T-helper 17 cell (primary cell): ENCODE data around the gene POLDIP3. TPM values are rescaled to one million over a fixed set of nuclear protein-coding genes. Genes with fewer than 3 reads are reported as not detected.

Experiments
- ATAC-seq: fragments of 150-1000 bp; cut with Tn5 transposase; 2 replicates; pipeline ENCODE4 v1.10.0; 2021; ENCODE audit warnings: mild to moderate bottlenecking, moderate library complexity
- DNase-seq, 3 donors: peaks; one replicate each; pipeline versions ENCODE4 v3.0.0 to v3.0.0-alpha.2; 2020 to 2021
- H3K9me3 ChIP-seq: one replicate; pipeline ENCODE4 v1.7.0; 2013; ENCODE audit warnings: low read length, mild to moderate bottlenecking; ENCODE audit not compliant: control insufficient read depth, poor library complexity, severe bottlenecking
- H3K27ac Mint-ChIP-seq: one replicate; pipeline ENCODE4 v1.8.0; 2022; ENCODE audit warnings: mild to moderate bottlenecking, moderate library complexity, mixed read lengths
- H3K27me3 Mint-ChIP-seq: one replicate; pipeline ENCODE4 v1.8.0; 2022; ENCODE audit warnings: mixed read lengths
- H3K36me3 Mint-ChIP-seq: one replicate; pipeline ENCODE4 v1.8.0; 2022; ENCODE audit warnings: low read depth, mixed read lengths
- H3K4me1 Mint-ChIP-seq: one replicate; pipeline ENCODE4 v1.8.0; 2022; ENCODE audit warnings: mild to moderate bottlenecking, mixed read lengths
- H3K4me3 Mint-ChIP-seq: one replicate; pipeline ENCODE4 v1.8.0; 2022; ENCODE audit warnings: mild to moderate bottlenecking, moderate library complexity, mixed read lengths
- total RNA-seq, 4 donors: library from RNA in 2 of 4; stranded (reverse) in 2 of 4; gene quantifications; one replicate each; pipeline ENCODE4 v1.2.3 and lab custom pipeline; 2022 to 2026

POLDIP3 gene, protein sequence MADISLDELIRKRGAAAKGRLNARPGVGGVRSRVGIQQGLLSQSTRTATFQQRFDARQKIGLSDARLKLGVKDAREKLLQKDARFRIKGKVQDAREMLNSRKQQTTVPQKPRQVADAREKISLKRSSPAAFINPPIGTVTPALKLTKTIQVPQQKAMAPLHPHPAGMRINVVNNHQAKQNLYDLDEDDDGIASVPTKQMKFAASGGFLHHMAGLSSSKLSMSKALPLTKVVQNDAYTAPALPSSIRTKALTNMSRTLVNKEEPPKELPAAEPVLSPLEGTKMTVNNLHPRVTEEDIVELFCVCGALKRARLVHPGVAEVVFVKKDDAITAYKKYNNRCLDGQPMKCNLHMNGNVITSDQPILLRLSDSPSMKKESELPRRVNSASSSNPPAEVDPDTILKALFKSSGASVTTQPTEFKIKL
- 10 to 100 TPM; 70.3 to 71.2 TPM for total RNA-seq
- total RNA-seq (lab: John Stamatoyannopoulos, UW): 1.2 to 1.4 reads per million in 2 donors

- Mint-ChIP-seq H3K4me1 (peaks cover 41% of the 10 kb centered on the region), H3K4me3 (peak within 1 kb of the TSS; percentile 96), H3K27ac (peak within 1 kb of the TSS; percentile 100), H3K27me3 (no peaks in the 10 kb centered on the region), H3K36me3 (peaks cover 2% of the 10 kb centered on the region)
- ATAC-seq: peak; percentile 75
- no peaks in the 10 kb centered on the region for H3K9me3 ChIP-seq
- peak; percentile 97 to 98 (median 97) for DNase-seq
Observed at GRCh38 chr22:42614312-42615091, at the start of gene POLDIP3. POLDIP3 (minus strand) TSS chr22:42614883; CDS start chr22:42614857, 26 bp downstream.

DNA sequence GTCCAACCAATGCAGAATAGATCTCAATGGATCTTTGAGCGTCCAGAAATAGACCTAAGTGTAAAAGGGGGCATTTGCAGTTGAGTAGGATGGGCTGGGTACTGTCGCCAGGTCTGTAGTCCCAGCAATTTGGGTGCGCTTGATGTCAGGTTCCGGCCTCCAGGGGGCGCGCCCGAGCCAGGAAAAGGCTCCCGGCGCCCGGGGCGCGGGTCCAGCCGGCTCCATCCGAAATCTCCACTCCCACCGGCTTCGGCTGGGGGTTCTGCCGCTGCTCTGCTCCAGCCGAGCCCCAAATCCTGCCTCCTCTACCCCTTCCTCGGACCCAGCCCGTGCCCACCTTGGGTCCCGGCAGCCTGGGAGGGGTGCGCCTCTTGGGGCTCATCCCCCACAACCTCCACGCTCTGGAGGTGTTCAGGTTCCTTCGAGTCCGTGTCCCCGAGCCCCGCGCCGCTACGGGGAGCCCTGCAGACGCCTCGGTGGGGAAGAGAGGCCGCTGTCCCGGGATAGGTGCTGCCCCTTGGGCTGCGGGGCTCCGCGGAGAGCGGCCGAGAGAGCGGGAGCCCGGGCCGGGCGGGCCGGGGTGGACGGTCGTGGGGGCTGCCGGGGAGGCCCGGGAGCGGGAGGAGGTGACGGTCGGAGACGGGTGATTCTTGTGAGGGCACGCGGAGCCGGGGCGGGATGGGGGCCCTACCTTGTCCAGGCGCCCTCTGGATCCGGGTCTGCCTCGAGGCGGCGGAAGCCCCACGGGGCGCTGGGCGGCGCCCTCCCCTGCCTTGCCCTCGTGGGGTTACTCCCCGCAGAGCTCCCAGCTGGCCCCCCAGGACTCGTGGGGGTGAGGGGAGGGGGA is 47.5 kb upstream of the POLDIP3 start:
- peaks cover 11% of the 10 kb centered on the region for H3K4me1 Mint-ChIP-seq
- H3K4me3 Mint-ChIP-seq: peak overlapping the region; percentile 87
- no peaks in the 10 kb centered on the region for H3K27me3 Mint-ChIP-seq
- peak; percentile 80 for ATAC-seq
- H3K36me3 Mint-ChIP-seq: no peaks in the 10 kb centered on the region
- H3K27ac Mint-ChIP-seq: no peak overlapping the region
- DNase-seq: peak; percentile 70 to 84 (median 78)
- H3K9me3 ChIP-seq: no peaks in the 10 kb centered on the region

DNA sequence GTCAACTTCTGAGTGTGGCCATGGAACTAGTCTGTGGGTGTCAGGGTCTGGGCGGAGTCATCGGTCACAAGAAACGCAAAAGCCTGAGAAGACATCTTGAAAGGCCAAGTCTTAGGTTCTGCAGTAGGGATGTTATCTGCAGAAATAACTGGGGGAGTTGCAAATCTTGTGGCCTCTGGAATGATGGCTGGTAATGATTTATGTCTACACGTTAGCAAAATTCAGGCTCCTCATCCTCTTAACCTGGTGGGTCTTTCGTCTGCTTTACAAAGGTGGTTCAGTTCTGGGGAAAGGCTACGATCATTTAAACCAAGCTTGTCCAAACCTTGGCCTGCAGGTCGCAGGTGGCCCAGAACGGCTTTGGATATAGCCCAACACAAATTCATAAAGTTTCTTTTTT is 41.9 kb upstream of the POLDIP3 start:
- H3K4me1 Mint-ChIP-seq: peaks cover 3% of the 10 kb centered on the region
- no peak overlapping the region for H3K27ac Mint-ChIP-seq
- H3K36me3 Mint-ChIP-seq: peaks cover 2% of the 10 kb centered on the region
- H3K9me3 ChIP-seq: no peaks in the 10 kb centered on the region
- H3K4me3 Mint-ChIP-seq: no peak overlapping the region
- ATAC-seq (no peak), DNase-seq (no peak)
- no peaks in the 10 kb centered on the region for H3K27me3 Mint-ChIP-seq

- H3K4me3 Mint-ChIP-seq: peak overlapping the region; percentile 5
- no peaks in the 10 kb centered on the region for H3K9me3 ChIP-seq
- no peaks in the 10 kb centered on the region for H3K27me3 Mint-ChIP-seq
- peaks cover 3% of the 10 kb centered on the region for H3K4me1 Mint-ChIP-seq
- no peak overlapping the region for H3K27ac Mint-ChIP-seq
- peaks cover 2% of the 10 kb centered on the region for H3K36me3 Mint-ChIP-seq
- DNase-seq: no peak
- ATAC-seq: peak; percentile 75
Observed at GRCh38 chr22:42655693-42656092, 41.0 kb upstream of the POLDIP3 start.

DNA sequence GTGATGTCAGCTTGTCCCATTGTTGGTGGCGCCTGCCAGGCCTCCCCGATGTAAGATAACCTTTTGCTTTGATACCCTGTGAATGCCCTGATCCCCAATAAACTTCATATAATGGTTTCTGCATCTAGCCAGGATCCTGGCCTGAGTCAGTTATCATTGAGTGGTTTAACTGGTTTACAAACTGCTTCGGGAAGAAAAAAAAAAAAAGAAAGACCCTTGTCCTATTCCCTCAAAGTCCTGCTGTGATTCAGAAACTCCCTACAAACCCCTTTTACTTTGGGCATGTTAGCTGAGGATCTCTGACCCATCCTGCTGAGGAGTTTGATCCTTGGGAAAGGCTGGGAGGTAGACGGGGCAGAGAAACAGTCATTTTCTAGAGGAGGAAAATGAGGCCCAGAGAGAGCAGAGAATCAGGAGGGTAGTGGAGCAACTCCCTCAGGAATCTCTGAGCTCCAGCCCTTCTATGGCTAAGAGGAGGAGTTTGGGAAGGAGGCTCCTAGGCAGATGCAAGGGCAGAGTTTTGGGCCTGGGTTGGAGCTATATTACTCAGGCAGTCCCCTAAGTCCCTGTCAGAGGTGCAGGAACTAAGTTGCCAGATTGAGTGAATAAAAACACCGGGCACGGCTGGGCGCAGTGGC is 39.9 kb upstream of the POLDIP3 start:
- no peak overlapping the region for H3K27ac Mint-ChIP-seq
- no peak for DNase-seq
- peaks cover 2% of the 10 kb centered on the region for H3K36me3 Mint-ChIP-seq

GRCh38 chr22:42653999-42654398 is 39.3 kb upstream of the POLDIP3 start:
- no peaks in the 10 kb centered on the region for H3K9me3 ChIP-seq
- ATAC-seq: no peak
- peaks cover 2% of the 10 kb centered on the region for H3K36me3 Mint-ChIP-seq
- H3K27ac Mint-ChIP-seq: no peak overlapping the region
- DNase-seq: no peak
- no peaks in the 10 kb centered on the region for H3K27me3 Mint-ChIP-seq
- peaks cover 3% of the 10 kb centered on the region for H3K4me1 Mint-ChIP-seq
- no peak overlapping the region for H3K4me3 Mint-ChIP-seq

More for the DNA sequence above, 39.9 kb upstream of the POLDIP3 start:
- ATAC-seq: no peak
- Mint-ChIP-seq H3K4me3 (no peak overlapping the region), H3K27me3 (no peaks in the 10 kb centered on the region), H3K4me1 (peaks cover 3% of the 10 kb centered on the region)
- no peaks in the 10 kb centered on the region for H3K9me3 ChIP-seq

- Mint-ChIP-seq H3K27me3 (no peaks in the 10 kb centered on the region), H3K36me3 (peaks cover 4% of the 10 kb centered on the region), H3K4me1 (peaks cover 13% of the 10 kb centered on the region), H3K27ac (peak overlapping the region; percentile 89), H3K4me3 (no peak overlapping the region)
- H3K9me3 ChIP-seq: no peaks in the 10 kb centered on the region
- DNase-seq (no peak), ATAC-seq (no peak)
Observed at GRCh38 chr22:42651134-42651533, 36.5 kb upstream of the POLDIP3 start.

GRCh38 chr22:42649246-42650099 is 34.8 kb upstream of the POLDIP3 start, which contains the start of gene CYB5R3:
CYB5R3 (minus strand) TSS chr22:42649392; CDS start chr22:42649315, 77 bp downstream.
- no peaks in the 10 kb centered on the region for H3K9me3 ChIP-seq
- Mint-ChIP-seq H3K4me1 (peaks cover 16% of the 10 kb centered on the region), H3K4me3 (peak within 1 kb of the TSS; percentile 98), H3K27me3 (no peaks in the 10 kb centered on the region), H3K36me3 (peaks cover 4% of the 10 kb centered on the region), H3K27ac (peak within 1 kb of the TSS; percentile 89)
- peak; percentile 84 for ATAC-seq
- peak; percentile 60 to 83 (median 82) for DNase-seq

DNA sequence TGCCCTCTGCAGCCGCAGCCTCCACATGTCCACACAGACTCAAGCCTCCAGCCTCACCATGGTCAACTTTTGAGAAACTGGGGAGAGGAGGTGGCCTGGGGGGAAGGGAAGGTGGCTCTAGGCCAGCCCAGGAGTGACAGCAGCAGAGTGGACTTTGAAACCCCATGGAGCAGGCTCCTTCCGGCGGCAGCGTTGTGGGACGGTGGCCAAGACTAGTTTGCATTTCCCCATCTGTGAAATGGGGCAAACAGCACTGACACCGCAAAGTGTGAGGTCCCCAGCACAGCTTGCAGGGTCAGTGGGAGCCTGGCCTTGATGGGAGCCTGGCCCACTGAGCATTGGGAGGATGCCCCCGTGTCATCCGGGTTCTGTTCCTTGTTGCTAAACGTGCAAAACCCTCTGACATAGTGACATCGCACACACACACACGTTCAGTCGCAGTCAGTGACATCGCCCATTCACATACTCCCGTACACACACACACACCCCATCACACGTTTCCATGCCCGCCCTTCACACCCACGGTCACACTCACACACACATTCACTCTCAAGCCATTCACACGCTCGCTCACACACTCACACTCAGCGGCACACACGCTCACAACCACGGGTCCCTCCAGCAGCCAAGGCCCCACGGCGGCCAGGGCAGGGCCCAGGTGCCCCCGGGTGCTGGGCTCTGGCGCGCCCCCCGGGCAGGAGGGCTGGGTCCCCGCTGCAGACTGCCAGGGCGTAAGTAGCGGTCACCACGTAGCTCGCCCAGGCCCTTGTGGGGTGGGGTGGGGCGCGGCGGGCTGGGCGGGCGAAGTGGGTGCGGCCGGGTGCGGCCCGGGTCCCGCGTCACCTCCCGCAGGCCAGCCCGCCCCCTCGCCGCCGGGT is 33.9 kb upstream of the POLDIP3 start:
- peaks cover 21% of the 10 kb centered on the region for H3K4me1 Mint-ChIP-seq
- H3K9me3 ChIP-seq: no peaks in the 10 kb centered on the region
- ATAC-seq (peak; percentile 69), DNase-seq (no peak)
- H3K4me3 Mint-ChIP-seq: peak overlapping the region; percentile 98
- H3K36me3 Mint-ChIP-seq: peaks cover 2% of the 10 kb centered on the region
- H3K27ac Mint-ChIP-seq: peak overlapping the region; percentile 89
- no peaks in the 10 kb centered on the region for H3K27me3 Mint-ChIP-seq

DNA sequence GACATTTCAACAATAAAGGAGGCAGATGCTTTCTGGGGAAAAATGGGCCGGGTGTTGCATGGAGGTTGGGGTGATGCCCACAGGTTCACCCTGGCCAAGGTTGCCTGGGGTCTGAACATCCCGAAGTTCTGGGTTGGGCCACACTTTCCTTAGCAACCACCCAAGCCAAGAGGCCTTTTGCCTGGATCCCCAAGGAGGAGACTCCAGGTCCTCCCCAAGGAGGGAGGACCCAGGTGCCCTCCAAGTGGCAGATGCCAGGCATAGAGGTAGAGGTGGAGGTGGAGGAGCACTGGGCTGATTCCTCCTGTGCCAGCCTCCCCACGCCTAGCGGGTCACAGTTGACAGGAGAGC is 33.3 kb upstream of the POLDIP3 start:
- ATAC-seq: no peak
- Mint-ChIP-seq H3K36me3 (peaks cover 2% of the 10 kb centered on the region), H3K4me3 (peak overlapping the region; percentile 98), H3K27ac (peak overlapping the region; percentile 89), H3K4me1 (peaks cover 21% of the 10 kb centered on the region), H3K27me3 (no peaks in the 10 kb centered on the region)
- DNase-seq: no peak
- H3K9me3 ChIP-seq: no peaks in the 10 kb centered on the region
